GM11168 (cell line): Measurements from ENCODE around the gene DNASE1.

ENCODE experiments used
- in situ Hi-C: fragments of 300-500 bp; cut with MboI; formaldehyde crosslinking; loops from one replicate; pipeline ENCODE4 v1.12.0; 2022; ENCODE audit warnings: low sequenced_read_pairs; ENCODE audit not compliant: unreplicated experiment

DNASE1 gene

GRCh38 chr16:3661922-3662321 is 7.4 kb downstream of the DNASE1 start:
- in situ Hi-C loops: no loop called here

DNA sequence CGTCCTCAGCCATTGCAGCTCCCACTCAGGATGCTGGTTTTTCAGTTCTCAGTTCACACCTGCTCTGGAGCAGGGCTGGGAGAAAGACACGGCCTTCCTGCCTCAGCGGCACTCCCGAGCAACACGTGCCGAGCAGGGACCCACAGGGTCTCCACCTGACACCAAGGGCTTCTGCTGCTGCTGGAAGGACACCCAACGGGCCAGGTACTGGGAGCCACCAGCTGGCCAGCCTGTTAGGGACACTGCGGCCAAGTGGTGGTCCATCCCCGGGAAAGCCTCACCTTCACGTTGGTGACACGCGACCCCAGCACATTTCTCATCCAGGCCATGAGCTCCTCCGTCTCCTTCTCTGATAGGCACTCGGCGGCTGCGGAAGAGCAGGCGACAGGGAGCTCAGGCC is 8.1 kb downstream of the DNASE1 start:
- in situ Hi-C loops: no loop called here

DNA sequence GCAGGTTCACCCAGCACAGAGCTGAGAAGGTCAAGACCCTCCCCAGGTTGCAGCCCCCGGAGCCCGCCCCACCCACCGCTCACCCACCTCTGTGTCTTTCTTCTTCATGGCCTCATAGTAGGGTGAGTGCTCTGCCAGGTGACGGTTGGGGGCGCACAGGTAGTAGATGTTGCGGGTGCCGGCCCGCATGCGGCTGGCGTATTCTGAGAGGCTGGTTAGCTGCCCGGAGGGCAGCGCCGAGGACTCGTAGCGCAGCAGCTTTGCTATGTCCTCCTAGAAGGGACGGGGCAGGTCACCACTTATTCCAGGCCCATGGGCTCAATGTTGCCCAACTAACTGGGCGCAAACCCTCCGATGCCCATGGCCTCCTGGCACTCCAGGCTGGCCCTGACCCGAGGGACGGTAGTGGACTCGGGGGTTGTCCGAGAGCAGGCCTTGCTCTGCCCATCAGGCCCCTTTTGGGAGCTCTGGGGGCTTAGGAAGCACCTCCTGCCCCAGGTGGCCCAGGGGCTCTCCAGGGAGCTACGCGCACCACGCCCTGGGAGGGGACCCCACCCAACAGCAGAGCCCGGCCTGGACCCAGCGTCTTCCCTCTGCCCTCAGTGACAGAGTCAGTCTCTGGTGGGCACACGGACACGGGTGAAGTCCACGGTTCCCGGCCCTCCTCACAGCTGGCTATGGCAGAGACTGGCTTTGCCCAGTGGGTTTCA is 9.9 kb downstream of the DNASE1 start:
- in situ Hi-C loops: no loop called here

DNA sequence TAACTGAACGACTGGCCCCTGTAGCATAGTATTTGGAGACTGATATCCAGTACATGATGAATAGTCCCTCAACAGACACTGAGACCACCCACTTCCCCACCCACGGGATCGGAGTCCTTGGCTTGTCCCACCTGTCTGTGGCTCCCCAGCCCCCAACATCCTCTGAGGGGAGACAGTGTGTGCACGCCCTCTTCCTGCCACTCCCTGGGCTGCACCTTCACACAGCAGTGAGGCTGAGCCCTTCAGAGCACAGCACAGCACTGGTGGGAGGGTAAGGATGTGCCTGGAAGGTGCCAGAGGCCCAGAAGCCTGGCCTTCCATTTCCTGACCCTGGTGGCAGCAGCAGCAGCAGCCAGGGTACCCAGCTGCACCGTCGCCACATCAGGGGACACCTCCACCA is 11.0 kb downstream of the DNASE1 start:
- in situ Hi-C loops: no loop called here

DNA sequence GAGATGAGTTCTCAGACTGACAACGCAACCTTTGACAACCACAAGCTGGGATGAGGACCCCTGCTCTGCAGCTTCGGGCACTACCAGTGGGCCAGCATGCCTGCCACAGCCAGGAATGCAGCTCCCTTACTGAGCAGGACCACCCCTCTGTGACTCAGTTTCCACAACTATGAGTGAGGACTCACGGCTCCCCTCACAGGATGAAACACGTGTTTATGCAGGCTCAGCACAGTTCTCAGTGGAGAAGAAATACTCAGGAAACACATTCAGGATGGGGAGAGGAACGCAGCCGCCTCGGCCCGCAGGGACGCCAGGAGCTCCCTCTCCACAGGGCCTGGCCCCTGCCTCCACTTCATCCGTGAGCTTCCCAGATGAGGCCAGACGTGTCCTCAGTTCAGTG is 14.1 kb downstream of the DNASE1 start:
- in situ Hi-C loops: no loop called here

DNA sequence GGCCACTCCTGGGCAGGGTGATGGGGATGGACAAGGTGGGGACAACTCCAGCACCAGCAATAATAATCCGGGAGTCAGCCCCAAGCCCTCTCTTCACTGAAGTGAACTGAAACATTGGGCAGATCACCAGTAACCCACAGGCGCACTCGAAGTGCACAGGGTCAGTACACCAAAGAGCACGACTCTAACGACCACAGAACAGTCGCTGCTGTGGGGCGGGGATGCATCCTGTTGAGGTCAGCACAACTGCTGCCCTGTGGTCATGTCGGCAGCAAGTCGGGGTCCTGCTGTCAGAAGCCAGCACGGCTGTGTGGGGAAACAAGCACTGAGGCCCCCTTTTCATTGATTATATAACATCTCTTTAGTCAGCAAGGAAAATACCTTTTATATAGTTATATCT is 14.6 kb downstream of the DNASE1 start:
- in situ Hi-C loops: no loop called here

DNA sequence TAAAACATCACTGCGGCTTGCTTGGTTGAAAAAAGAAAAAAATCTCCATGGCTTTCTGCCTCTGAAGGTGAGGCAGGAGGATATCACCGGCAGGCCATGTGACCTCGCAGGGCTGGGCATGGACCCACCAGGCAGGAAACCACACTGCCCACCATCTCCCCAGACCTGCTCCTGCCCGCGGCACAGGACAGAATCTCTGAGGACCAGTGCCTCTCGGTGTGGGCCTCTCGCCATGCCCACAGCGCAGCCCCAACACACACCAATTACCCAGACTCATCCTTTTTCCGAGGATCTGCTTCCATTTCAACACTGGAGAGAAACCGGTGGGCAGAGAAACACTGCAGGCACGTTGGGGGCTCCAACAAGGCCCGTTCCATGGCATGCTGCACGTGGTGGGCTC is 16.2 kb downstream of the DNASE1 start:
- in situ Hi-C loops: no loop called here

GRCh38 chr16:3671424-3671823 is 16.9 kb downstream of the DNASE1 start:
- in situ Hi-C loops: no loop called here

DNA sequence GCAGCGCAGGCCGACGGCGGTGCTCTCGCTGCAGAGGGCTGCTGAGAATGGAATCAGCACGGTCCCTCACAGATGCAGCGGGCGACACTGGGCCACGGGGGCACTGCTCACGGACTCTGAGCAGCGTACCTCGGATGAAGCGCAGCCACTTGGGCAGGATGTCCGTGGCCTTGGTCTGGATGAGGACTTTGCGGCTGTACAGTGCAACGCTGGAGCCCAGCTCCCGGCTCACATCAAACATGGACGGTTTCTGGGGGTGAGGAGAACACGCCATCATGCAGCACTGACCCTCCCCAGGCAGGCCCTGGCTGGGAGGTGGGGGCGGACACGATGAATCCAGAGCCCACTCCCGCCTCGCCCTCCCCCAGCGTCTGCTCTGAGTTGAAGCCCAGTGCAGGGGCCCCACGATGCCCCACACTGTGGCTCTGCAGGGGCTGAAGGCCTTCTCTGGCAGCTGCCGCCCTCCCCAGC is 18.1 kb downstream of the DNASE1 start:
- in situ Hi-C loops: no loop called here

GRCh38 chr16:3673201-3673600 is 18.7 kb downstream of the DNASE1 start:
- in situ Hi-C loops: no loop called here

- in situ Hi-C loops: no loop called here
These were observed 19.3 kb downstream of the DNASE1 start for GRCh38 chr16:3673676-3674377.

DNA sequence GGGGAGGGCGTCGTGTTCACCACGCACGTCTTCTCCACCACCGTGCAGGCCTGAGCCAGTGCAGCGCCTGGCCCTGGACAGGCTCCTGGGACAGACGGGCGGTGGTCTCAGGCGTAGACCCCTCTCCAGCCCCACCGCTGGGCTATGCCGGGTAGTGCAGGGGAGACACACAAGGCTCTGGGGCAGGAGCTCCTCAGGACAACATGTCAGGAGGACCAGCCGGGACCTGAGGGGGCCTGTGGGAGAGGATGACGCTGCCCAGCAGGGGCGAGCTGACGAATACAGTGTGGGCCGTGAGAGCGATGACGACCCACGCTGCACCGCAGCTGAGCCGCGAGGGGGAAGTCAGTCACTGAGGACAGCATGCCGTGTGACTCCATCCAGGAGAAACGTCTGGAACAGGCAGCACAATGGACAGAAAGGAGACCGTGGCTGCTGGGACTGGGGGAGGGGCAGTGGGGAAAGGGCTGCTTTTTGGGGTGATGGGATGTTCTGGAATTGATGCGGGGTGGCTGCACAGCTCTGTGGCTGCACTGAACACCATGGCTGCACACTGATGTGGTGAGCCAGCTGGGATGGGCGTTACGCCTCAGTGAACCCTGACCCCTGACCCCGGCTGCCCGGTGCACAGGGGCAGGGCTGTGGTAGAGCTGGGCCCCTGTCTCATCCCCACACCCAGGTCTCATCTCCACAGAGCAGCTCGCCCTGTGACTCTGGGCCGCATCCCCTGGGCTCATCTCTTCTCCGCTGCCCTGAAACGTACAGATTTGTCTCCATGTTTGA is 20.2 kb downstream of the DNASE1 start:
- in situ Hi-C loops: no loop called here

DNA sequence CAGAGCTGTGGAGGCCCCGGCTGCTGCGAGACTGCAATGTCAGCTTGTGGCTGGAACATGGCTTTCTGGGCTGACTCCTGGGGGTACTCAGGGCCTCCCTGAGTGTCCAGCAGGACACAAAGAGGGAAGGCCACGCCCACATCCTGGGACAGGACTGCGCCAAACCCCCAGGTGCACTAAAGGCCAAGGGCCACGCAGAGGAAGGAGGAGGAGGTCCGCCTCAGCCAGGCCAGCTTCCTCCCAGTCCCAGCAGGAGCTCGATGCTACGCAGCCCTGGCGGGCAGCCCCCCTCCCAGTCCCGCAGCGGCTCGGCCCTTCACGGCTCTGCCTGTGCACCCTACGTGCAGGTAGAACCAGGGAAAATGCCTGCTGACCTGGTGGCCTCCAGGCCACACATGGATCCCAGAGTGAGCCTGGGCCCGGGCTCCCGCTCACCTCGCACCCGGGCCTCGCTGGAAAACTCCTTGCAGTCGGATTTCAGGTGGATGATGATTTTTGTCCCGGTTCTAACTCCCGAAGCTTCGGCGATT is 21.2 kb downstream of the DNASE1 start:
- in situ Hi-C loops: no loop called here

DNA sequence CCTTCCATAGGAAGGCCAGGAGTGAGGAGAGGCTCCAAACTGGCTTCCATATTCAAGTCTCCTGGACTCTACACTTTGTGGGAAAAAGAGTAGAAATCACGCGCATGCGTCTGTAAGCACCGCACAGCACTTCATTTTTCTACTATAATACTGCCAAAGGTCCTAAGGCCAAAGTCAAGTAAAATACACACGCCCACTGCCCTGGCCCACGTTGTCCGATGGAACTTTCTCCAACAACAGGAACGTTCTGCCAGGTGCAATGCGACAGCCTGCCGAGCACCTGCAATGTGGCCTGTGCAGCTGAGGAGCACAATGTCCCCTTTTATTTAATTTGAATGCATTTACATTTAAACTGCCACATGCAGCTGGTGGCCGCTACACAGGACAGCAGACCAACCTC is 23.5 kb downstream of the DNASE1 start:
- in situ Hi-C loops: no loop called here

- in situ Hi-C loops: loop anchor here (10.0 kb wide), 1 partner anchor 174 kb away; no protein-coding TSS in a partner anchor
These were observed 26.7 kb downstream of the DNASE1 start for GRCh38 chr16:3681206-3681605.

DNA sequence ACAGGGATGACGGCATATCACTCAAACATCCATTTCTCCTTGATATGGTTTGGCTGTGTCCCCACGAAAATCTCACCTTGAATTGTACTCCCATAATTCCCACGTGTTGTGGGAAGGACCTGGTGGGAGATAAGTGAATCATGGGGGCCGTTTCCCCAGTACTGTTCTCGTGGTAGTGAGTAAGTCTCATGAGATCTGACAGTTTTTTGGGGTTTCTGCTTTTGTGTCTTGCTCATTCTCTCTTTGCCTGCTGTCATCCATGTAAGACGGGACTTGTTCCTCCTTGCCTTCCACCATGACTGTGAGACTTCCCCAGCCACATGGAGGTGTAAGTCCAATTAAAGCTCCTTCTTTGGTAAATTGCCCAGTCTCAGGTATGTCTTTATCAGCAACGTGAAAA is 32.5 kb downstream of the DNASE1 start:
- in situ Hi-C loops: loop anchor here (10.0 kb wide), 1 partner anchor 168 kb away; no protein-coding TSS in a partner anchor

DNA sequence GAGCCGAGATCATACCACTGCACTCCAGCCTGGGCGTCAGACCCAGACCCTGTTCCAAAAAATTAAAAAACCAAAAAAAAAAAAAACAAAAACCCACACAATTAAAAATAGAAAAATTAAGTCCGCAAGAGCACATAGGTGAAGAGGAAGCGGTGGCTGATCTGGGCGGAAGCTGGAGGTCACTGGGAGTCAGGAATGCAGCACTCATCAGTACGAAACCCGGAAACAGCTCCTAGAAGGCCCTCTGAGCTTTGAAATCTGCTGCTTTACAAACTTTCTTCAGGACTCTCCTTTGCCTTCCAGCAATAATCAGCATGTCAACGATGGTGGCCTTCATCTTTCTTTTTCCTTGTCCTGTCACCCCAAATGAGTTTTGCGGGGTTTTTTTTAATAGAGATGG is 33.3 kb downstream of the DNASE1 start:
- in situ Hi-C loops: loop anchor here (10.0 kb wide), 1 partner anchor 167 kb away; no protein-coding TSS in a partner anchor

DNA sequence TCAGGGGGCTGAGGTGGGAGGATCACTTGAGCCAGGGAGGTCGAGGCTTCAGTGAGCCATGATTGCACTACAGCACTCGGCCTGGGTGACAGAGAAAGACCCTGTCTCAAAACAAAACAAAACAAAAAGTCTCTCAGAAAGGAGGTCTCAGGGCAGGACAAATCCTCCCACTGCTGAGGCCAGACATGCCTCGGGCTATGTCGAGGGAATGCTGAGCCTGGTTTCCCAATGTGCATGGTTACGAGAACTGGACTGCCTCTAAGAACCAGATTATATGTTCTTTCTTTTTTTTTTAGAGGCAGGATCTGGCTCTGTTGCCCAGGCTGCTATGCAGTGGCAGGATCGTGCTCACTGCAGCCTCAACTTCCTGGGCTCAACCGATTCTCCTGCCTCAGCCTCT is 35.2 kb downstream of the DNASE1 start:
- in situ Hi-C loops: loop anchor here (10.0 kb wide), 1 partner anchor 165 kb away; no protein-coding TSS in a partner anchor

- in situ Hi-C loops: no loop called here
These were observed 36.0 kb downstream of the DNASE1 start for GRCh38 chr16:3690470-3690928.

DNA sequence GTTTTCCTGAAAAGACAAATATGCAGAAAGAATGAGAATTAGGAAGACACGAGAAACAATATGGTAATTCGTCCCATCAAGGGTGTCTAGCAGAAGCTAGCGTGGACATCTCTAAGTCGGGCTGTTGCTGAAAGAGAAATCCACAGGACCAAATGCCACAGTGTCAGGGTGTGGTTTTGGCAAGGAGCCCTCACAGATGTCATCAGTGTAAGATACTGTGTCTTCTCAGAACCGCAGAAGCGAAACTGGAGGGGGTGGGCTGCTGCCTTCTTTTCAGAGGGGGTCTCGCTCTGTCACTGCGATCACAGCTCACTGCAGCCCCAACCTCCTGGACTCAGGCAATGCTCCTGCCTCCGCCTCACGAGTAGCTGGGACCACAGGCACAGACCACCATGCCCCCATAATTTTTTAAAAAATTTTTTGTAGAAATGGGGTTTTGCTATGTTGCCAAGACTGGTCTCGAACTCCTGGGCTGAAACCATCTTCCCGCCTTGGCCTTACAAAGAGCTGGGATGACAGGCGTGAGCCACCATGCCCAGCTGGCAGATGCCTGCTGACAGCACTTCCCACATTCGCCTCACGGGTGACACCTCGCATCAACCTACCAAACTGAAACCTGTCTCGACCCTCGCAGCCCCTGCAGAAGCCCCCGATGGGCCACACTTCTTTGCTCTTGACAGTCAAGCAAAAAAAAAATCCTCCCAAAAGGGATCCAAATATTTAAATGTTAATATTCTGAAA is 36.7 kb downstream of the DNASE1 start:
- in situ Hi-C loops: no loop called here
